Measurements from ENCODE around the gene ASCC3. TPM values are rescaled to one million over a fixed set of nuclear protein-coding genes. Genes with fewer than 3 reads are reported as not detected.

ASCC3 gene
- total and polyA plus RNA-seq, 2 donors (not counting 3 experiments of a cell fraction or from before 2014, with no cell fraction given): 15.7 to 57.2 TPM

DNA sequence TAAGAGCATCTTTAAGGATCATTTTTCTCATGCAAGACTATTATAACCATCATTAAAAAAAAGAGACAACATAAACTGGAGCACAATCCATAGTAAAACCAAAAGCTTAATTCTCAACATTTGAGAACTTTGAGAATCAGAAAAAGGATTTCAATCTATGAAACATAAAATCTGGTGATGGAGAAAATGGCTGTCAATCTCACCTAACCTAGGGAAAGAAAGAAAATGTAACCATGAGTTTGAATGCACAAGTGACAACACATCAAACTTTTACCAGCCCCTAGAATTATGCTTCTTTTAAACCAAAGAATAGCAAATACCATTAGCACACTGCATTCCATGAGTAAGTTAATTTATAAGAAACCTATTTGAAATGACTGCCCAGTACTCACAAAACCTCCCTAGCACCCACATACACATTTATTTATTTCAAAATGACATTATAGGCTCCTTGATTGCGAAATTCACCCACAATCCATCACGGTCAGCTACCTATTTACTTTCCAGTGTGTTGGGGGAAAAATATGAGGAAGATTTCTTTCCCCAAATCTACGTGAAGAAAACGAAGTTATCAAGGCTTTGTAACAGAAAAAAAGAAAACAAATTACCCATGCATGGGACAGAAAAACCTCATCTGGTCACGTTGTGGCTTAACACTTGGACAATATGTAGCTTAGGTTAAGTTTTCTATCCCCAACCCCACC lies 828 bp downstream of the ASCC3 start:
- POLR2A ChIA-PET: no interaction called here
- Histone ChIP-seq H2AFZ (ENCODE audit: low read depth, low read length) (peak overlapping the region; percentile 82), H3K9ac (replicated peaks; ENCODE audit: extremely low read depth, insufficient read depth, low read length) (peak overlapping the region; percentile 70), H3K36me3 (ENCODE audit: control insufficient read depth in 2 of 2, extremely low read depth in 1 of 2, insufficient read depth in 2 of 2, low read length in 2 of 2) (no peaks in the 10 kb centered on the region), H3K4me2 (ENCODE audit: insufficient read depth, low read length) (peak overlapping the region; percentile 92), H3K9me1 (replicated peaks; ENCODE audit: control insufficient read depth, extremely low read depth, insufficient read depth, low read length) (no peaks in the 10 kb centered on the region), H3K79me2 (ENCODE audit: control insufficient read depth, insufficient read depth, low read length) (peaks cover 56% of the 10 kb centered on the region), H3K9me3 (replicated peaks; ENCODE audit: control insufficient read depth, insufficient read depth, low read length) (no peaks in the 10 kb centered on the region), H4K20me1 (replicated peaks; ENCODE audit: control insufficient read depth, extremely low read depth, insufficient read depth, low read length) (no peaks in the 10 kb centered on the region), H3K27me3 (ENCODE audit: control insufficient read depth in 2 of 2, insufficient read depth in 2 of 2, low read length in 2 of 2) (no peaks in the 10 kb centered on the region), H3K27ac (ENCODE audit: insufficient read depth, low read depth, low read length) (peak overlapping the region; percentile 51), H3K4me3 (replicated peaks in 1 of 3; ENCODE audit: insufficient read depth in 1 of 3, low read depth in 1 of 3, low read length in 3 of 3) (peak overlapping the region; percentile 65 to 94 (median 70)), H3K4me1 (ENCODE audit: control insufficient read depth, extremely low read depth, insufficient read depth, low read length) (peaks cover 16% of the 10 kb centered on the region)
- dilution Hi-C loops (cut with MboI; ENCODE audit: extremely low pct_ligation_motif_present, low sequenced_read_pairs) (no loop called here), intact Hi-C loops (cut with micrococcal nuclease) (no loop called here)
- DNase-seq (ENCODE audit: low read depth, low spot score): peak; percentile 8
- FAIRE-seq: no peak
- TSS peak; percentile 41 for BruUV-seq (replicated peaks)
- CTCF ChIA-PET: interaction anchor here (0.8 kb wide), 1 partner anchor 773 kb away, joined by 3 read pairs; no protein-coding TSS in a partner anchor
- TF ChIP-seq, protein P1, sequence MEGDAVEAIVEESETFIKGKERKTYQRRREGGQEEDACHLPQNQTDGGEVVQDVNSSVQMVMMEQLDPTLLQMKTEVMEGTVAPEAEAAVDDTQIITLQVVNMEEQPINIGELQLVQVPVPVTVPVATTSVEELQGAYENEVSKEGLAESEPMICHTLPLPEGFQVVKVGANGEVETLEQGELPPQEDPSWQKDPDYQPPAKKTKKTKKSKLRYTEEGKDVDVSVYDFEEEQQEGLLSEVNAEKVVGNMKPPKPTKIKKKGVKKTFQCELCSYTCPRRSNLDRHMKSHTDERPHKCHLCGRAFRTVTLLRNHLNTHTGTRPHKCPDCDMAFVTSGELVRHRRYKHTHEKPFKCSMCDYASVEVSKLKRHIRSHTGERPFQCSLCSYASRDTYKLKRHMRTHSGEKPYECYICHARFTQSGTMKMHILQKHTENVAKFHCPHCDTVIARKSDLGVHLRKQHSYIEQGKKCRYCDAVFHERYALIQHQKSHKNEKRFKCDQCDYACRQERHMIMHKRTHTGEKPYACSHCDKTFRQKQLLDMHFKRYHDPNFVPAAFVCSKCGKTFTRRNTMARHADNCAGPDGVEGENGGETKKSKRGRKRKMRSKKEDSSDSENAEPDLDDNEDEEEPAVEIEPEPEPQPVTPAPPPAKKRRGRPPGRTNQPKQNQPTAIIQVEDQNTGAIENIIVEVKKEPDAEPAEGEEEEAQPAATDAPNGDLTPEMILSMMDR (IDR thresholded peaks at IDR 0.05; ENCODE audit: extremely low read depth in 1 of 2, insufficient read depth in 1 of 2, low read depth in 1 of 2, low read length in 2 of 2): no peak
- no peak for TF ChIP-seq POLR2A (IDR thresholded peaks at IDR 0.05; ENCODE audit: low read depth, low read length)
- TF ChIP-seq JUN (IDR thresholded peaks at IDR 0.05; ENCODE audit: borderline replicate concordance, insufficient read depth, insufficient read length, low read depth): no peak

DNA sequence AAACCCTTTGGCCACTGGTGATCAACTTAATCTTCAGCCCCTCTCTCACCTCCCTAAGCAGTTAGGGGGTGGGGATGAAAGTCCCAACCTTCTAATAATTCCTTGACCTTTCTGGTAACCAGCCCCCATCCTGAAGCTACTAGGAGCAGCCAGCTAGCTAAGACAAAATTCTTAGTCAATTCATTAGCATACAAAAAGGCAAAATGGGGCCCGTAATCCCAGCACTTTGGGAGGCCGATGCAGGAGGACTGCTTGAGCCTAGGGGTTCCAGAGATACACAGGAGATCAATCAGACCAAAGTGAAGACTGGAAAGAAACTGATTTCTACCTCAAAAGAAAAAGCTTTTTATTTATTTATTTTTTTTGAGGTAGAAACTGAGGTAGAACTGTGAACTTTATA lies 1.8 kb downstream of the ASCC3 start:
- Histone ChIP-seq H3K79me2 (ENCODE audit: control insufficient read depth, insufficient read depth, low read length) (peaks cover 66% of the 10 kb centered on the region), H3K9ac (replicated peaks; ENCODE audit: extremely low read depth, insufficient read depth, low read length) (no peak overlapping the region), H2AFZ (ENCODE audit: low read depth, low read length) (no peak overlapping the region), H3K4me1 (ENCODE audit: control insufficient read depth, extremely low read depth, insufficient read depth, low read length) (peaks cover 16% of the 10 kb centered on the region), H3K27me3 (ENCODE audit: control insufficient read depth in 2 of 2, insufficient read depth in 2 of 2, low read length in 2 of 2) (no peaks in the 10 kb centered on the region), H3K36me3 (ENCODE audit: control insufficient read depth in 2 of 2, extremely low read depth in 1 of 2, insufficient read depth in 2 of 2, low read length in 2 of 2) (no peaks in the 10 kb centered on the region), H3K27ac (ENCODE audit: insufficient read depth, low read depth, low read length) (no peak overlapping the region), H4K20me1 (replicated peaks; ENCODE audit: control insufficient read depth, extremely low read depth, insufficient read depth, low read length) (peaks cover 3% of the 10 kb centered on the region), H3K4me2 (ENCODE audit: insufficient read depth, low read length) (peak overlapping the region; percentile 92), H3K9me3 (replicated peaks; ENCODE audit: control insufficient read depth, insufficient read depth, low read length) (no peaks in the 10 kb centered on the region), H3K9me1 (replicated peaks; ENCODE audit: control insufficient read depth, extremely low read depth, insufficient read depth, low read length) (no peaks in the 10 kb centered on the region), H3K4me3 (replicated peaks in 1 of 3; ENCODE audit: insufficient read depth in 1 of 3, low read depth in 1 of 3, low read length in 3 of 3) (peak overlapping the region in 1 of 3 experiments; percentile 94)
- no TSS peak for BruUV-seq (replicated peaks)
- ChIA-PET POLR2A (no interaction called here), CTCF (no interaction called here)
- no peak for FAIRE-seq
- intact Hi-C loops (cut with micrococcal nuclease) (no loop called here), dilution Hi-C loops (cut with MboI; ENCODE audit: extremely low pct_ligation_motif_present, low sequenced_read_pairs) (no loop called here)
- no peak for DNase-seq (ENCODE audit: low read depth, low spot score)
- TF ChIP-seq POLR2A (IDR thresholded peaks at IDR 0.05; ENCODE audit: low read depth, low read length) (no peak), FOS (IDR thresholded peaks at IDR 0.05; ENCODE audit: borderline replicate concordance, insufficient read depth, low read length) (no peak), POLR2AphosphoS5 (IDR thresholded peaks at IDR 0.05; ENCODE audit: insufficient read depth, low read depth, low read length) (no peak), MYC (IDR thresholded peaks at IDR 0.05; ENCODE audit: low read depth, low read length) (no peak), JUN (IDR thresholded peaks at IDR 0.05; ENCODE audit: borderline replicate concordance, insufficient read depth, insufficient read length, low read depth) (no peak), GATA2 (IDR thresholded peaks at IDR 0.05; ENCODE audit: insufficient read depth, insufficient read length, low read depth, low read length) (no peak), EZH2 (IDR thresholded peaks at IDR 0.05; ENCODE audit: borderline replicate concordance, low read depth, low read length, severe bottlenecking) (no peak)
- TF ChIP-seq, protein P1 (IDR thresholded peaks at IDR 0.05; ENCODE audit: extremely low read depth in 1 of 2, insufficient read depth in 1 of 2, low read depth in 1 of 2, low read length in 2 of 2): no peak
- TF ChIP-seq, protein P2, sequence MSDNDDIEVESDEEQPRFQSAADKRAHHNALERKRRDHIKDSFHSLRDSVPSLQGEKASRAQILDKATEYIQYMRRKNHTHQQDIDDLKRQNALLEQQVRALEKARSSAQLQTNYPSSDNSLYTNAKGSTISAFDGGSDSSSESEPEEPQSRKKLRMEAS (IDR thresholded peaks at IDR 0.05; ENCODE audit: insufficient read depth, insufficient read length): no peak
